A549 (cell line): ENCODE data around the gene RYR1. TPM values are rescaled to one million over a fixed set of nuclear protein-coding genes. Genes with fewer than 3 reads are reported as not detected.

Experiments used
- ATAC-seq, 2 experiments: fragments of 200-7000 bp in 1 of 2; fragments of >200 bp in 1 of 2; cut with Nextera tagmentation in 1 of 2; cut with Tn5 transposase in 1 of 2; 3 replicates each; pipeline versions ENCODE4 v1.8.0 to v1.9.1; 2018 to 2020; ENCODE audit warnings: mild to moderate bottlenecking in 1 of 2, moderate library complexity in 1 of 2
- CTCF ChIA-PET: fragments of 300-600 bp; sonication (Branson Sonifier 250); formaldehyde crosslinking; extraction: SDS; loops from one replicate; lab custom pipeline; 2021; ENCODE audit warnings: antibody characterized with exemption, inconsistent platforms; lab: Yijun Ruan, JAX
- POLR2A ChIA-PET: fragments of 350-600 bp; formaldehyde crosslinking; extraction: SDS; loops from one replicate; lab custom pipeline; 2021; ENCODE audit warnings: antibody characterized with exemption, inconsistent platforms; lab: Yijun Ruan, JAX
- DNase-seq, 2 experiments: peaks; one replicate each; pipeline versions ENCODE4 v3.0.0 to v3.0.0-alpha.2; 2011 to 2016; ENCODE audit warnings: low read depth in 1 of 2, low spot score in 1 of 2
- FAIRE-seq: peaks from 2 replicates; lab custom pipeline; 2011; peaks lifted over from hg19 to GRCh38; lab: Jason Lieb, UNC
- H3K27ac ChIP-seq, 2 experiments: fragments of >200 bp; sonication (Bioruptor Twin); formaldehyde crosslinking; 3 replicates each; pipeline ENCODE4 v1.5.1; 2016 to 2017
- H3K4me1 ChIP-seq: fragments of >200 bp; sonication (Bioruptor Twin); formaldehyde crosslinking; 3 replicates; pipeline ENCODE4 v1.6.1; 2016
- H3K4me2 ChIP-seq: fragments of >200 bp; sonication (Bioruptor Twin); formaldehyde crosslinking; 3 replicates; pipeline ENCODE4 v1.6.1; 2016
- H3K4me3 ChIP-seq: fragments of >200 bp; sonication (Bioruptor Twin); formaldehyde crosslinking; 3 replicates; pipeline ENCODE4 v1.5.1; 2016
- H3K9me3 ChIP-seq: fragments of >200 bp; sonication (Bioruptor Twin); formaldehyde crosslinking; 3 replicates; pipeline ENCODE4 v1.6.1; 2016
- BHLHE40 ChIP-seq: IDR thresholded peaks from 2 replicates; pipeline ENCODE4 v1.6.1; 2012; ENCODE audit warnings: low read depth, low read length, inconsistent platforms
- CHD4 ChIP-seq: fragments of 200-600 bp; sonication (generic); IDR thresholded peaks from 2 replicates; pipeline ENCODE4 v1.6.1; 2016; ENCODE audit warnings: antibody characterized with exemption, mild to moderate bottlenecking, borderline replicate concordance
- ESRRA ChIP-seq: fragments of 150-350 bp; IDR thresholded peaks from 2 replicates; pipeline ENCODE4 v1.6.1; 2014; ENCODE audit warnings: mild to moderate bottlenecking, low read length, borderline replicate concordance
- FOSB ChIP-seq: fragments of 250-450 bp; sonication (Bioruptor Pico); IDR thresholded peaks from 2 replicates; pipeline ENCODE4 v1.5.0; 2020; ENCODE audit warnings: mild to moderate bottlenecking, moderate library complexity
- FOSL2 ChIP-seq, 2 experiments: fragments of 450-650 bp in 1 of 2; fragments of >200 bp in 1 of 2; sonication (Bioruptor Twin) in 1 of 2; formaldehyde crosslinking; IDR thresholded peaks; 2 replicates each; pipeline versions ENCODE4 v1.5.0 to v1.6.1; 2016 to 2020; ENCODE audit warnings: mild to moderate bottlenecking in 1 of 2, moderate library complexity in 1 of 2
- GATA3 ChIP-seq: IDR thresholded peaks from 2 replicates; pipeline ENCODE4 v1.6.1; 2012; ENCODE audit warnings: borderline replicate concordance
- HEYL ChIP-seq: fragments of 250-450 bp; sonication (Bioruptor Pico); IDR thresholded peaks from 2 replicates; pipeline ENCODE4 v1.8.0; 2021; ENCODE audit warnings: mild to moderate bottlenecking, moderate library complexity
- HOXA7 ChIP-seq: fragments of 250-450 bp; sonication (Bioruptor Pico); IDR thresholded peaks from 2 replicates; pipeline ENCODE4 v1.5.0; 2020; ENCODE audit warnings: mild to moderate bottlenecking, moderate library complexity
- HOXB5 ChIP-seq: fragments of 250-450 bp; sonication (Bioruptor Pico); IDR thresholded peaks from 2 replicates; pipeline ENCODE4 v1.5.0; 2020; ENCODE audit warnings: mild to moderate bottlenecking, moderate library complexity
- MAZ ChIP-seq: fragments of 150-350 bp; IDR thresholded peaks from 2 replicates; pipeline ENCODE4 v1.6.1; 2014; ENCODE audit warnings: antibody characterized with exemption, low read depth, low read length, borderline replicate concordance
- NFE2L2 ChIP-seq: fragments of 150-350 bp; conservative IDR thresholded peaks from 2 replicates; pipeline ENCODE4 v1.6.1; 2014; ENCODE audit warnings: low read length
- NPAS2 ChIP-seq: fragments of 250-450 bp; sonication (Bioruptor Pico); IDR thresholded peaks from 2 replicates; pipeline ENCODE4 v1.8.0; 2022; ENCODE audit warnings: mild to moderate bottlenecking, moderate library complexity, borderline replicate concordance
- POLR2A ChIP-seq: IDR thresholded peaks from 2 replicates; pipeline ENCODE4 v1.6.1; 2012; ENCODE audit warnings: mild to moderate bottlenecking, low read length
- RAD21 ChIP-seq, 2 experiments: fragments of >200 bp in 1 of 2; sonication (Bioruptor Twin) in 1 of 2; formaldehyde crosslinking in 1 of 2; IDR thresholded peaks in 1 of 2; conservative IDR thresholded peaks in 1 of 2; 2 replicates in 1 of 2; 3 replicates in 1 of 2; pipeline ENCODE4 v1.6.1; 2012 to 2018; ENCODE audit warnings: inconsistent platforms in 1 of 2
- RCOR1 ChIP-seq: fragments of 150-350 bp; IDR thresholded peaks from 2 replicates; pipeline ENCODE4 v1.6.1; 2014; ENCODE audit warnings: antibody characterized with exemption, low read length, low read depth
- RFX5 ChIP-seq: fragments of 450-650 bp; IDR thresholded peaks from 2 replicates; pipeline ENCODE4 v1.7.1; 2014; ENCODE audit warnings: antibody characterized with exemption, mild to moderate bottlenecking, moderate library complexity
- RNF2 ChIP-seq: fragments of 200-600 bp; sonication (generic); IDR thresholded peaks from 2 replicates; pipeline ENCODE4 v1.6.1; 2016; ENCODE audit warnings: low read depth, mild to moderate bottlenecking, antibody characterized with exemption, moderate library complexity, borderline replicate concordance
- SREBF2 ChIP-seq: fragments of 450-650 bp; IDR thresholded peaks from 2 replicates; pipeline ENCODE4 v1.6.1; 2014; ENCODE audit warnings: mild to moderate bottlenecking, moderate library complexity
- WGBS: methylation state at CpG from one replicate; pipeline ENCODE4 v1.1.6; 2017; ENCODE audit errors: missing lambda C conversion rate; 5-methylcytosine and 5-hydroxymethylcytosine counted together
- polyA plus RNA-seq, 4 experiments: library from polyadenylated mRNA; depleted of rRNA in 3 of 4; stranded (reverse); fragments of >200 nt; fragmentation: RNase III in 1 of 4; extraction: RNeasy Plus Mini Kit Qiagen cat#74134 plus additional on column Dnase treatment in 1 of 4; gene quantifications; 2 replicates in 3 of 4; 3 replicates in 1 of 4; pipeline ENCODE4 v1.2.3, GENCODE V29; 2011 to 2017
- TF ChIP-seq, protein P1 (sequence below): IDR thresholded peaks from 2 replicates; pipeline ENCODE4 v1.6.1; 2012
- TF ChIP-seq, protein P2 (sequence below): fragments of >200 bp; sonication (Bioruptor Twin); formaldehyde crosslinking; IDR thresholded peaks from 3 replicates; pipeline ENCODE4 v1.6.1; 2016
- TF ChIP-seq, protein P3 (sequence below): IDR thresholded peaks from 2 replicates; pipeline ENCODE4 v1.6.1; 2012; ENCODE audit warnings: low read depth, borderline replicate concordance
- TF ChIP-seq, protein P4 (sequence below): fragments of 250-450 bp; sonication (Bioruptor Pico); IDR thresholded peaks from 2 replicates; pipeline ENCODE4 v1.5.0; 2020; ENCODE audit warnings: low read depth, mild to moderate bottlenecking, moderate library complexity
- TF ChIP-seq, protein P5 (sequence below): IDR thresholded peaks from 2 replicates; pipeline ENCODE4 v1.6.1; 2012

The RYR1 gene
- polyA plus RNA-seq, 2 of the 4 experiments (the other 2 are of a cell fraction) = 1.4 to 3.1 TPM

DNA sequence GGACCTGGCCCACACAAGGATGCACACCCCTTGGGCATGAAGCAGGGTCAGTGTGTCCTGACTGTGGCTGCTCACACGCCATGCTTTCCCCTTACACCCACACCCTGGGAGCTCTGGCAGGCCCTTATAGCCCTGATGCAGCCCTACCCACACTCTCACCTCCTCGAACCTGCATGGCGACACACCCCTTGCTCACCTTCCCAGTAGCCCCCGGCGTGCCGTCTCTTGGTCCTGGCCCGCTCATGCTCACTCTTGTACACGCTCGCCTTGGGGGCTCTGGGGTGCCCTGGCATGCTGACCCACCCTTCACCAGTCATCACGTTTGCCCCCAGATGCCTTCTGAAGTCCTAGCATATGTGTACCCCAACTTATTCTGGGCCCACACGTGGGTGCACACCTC lies 128.2 kb downstream of the RYR1 start:
- TF ChIP-seq, protein P1, sequence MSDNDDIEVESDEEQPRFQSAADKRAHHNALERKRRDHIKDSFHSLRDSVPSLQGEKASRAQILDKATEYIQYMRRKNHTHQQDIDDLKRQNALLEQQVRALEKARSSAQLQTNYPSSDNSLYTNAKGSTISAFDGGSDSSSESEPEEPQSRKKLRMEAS = no peak
- TF ChIP-seq, protein P2, sequence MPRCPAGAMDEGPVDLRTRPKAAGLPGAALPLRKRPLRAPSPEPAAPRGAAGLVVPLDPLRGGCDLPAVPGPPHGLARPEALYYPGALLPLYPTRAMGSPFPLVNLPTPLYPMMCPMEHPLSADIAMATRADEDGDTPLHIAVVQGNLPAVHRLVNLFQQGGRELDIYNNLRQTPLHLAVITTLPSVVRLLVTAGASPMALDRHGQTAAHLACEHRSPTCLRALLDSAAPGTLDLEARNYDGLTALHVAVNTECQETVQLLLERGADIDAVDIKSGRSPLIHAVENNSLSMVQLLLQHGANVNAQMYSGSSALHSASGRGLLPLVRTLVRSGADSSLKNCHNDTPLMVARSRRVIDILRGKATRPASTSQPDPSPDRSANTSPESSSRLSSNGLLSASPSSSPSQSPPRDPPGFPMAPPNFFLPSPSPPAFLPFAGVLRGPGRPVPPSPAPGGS = no peak
- TF ChIP-seq RNF2 = no peak
- TF ChIP-seq, protein P3, sequence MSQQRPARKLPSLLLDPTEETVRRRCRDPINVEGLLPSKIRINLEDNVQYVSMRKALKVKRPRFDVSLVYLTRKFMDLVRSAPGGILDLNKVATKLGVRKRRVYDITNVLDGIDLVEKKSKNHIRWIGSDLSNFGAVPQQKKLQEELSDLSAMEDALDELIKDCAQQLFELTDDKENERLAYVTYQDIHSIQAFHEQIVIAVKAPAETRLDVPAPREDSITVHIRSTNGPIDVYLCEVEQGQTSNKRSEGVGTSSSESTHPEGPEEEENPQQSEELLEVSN = no peak
- TF ChIP-seq BHLHE40 = no peak
- no peak for TF ChIP-seq FOSL2 (IDR thresholded peaks at IDR 0.05)
- TF ChIP-seq FOSL2 (CRISPR knock-in tag; IDR thresholded peaks at IDR 0.05) = no peak
- no peak for TF ChIP-seq FOSB (CRISPR knock-in tag)
- TF ChIP-seq GATA3 = no peak
- TF ChIP-seq, protein P4, sequence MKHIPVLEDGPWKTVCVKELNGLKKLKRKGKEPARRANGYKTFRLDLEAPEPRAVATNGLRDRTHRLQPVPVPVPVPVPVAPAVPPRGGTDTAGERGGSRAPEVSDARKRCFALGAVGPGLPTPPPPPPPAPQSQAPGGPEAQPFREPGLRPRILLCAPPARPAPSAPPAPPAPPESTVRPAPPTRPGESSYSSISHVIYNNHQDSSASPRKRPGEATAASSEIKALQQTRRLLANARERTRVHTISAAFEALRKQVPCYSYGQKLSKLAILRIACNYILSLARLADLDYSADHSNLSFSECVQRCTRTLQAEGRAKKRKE (CRISPR knock-in tag) = no peak
- TF ChIP-seq ESRRA = no peak
- no peak for TF ChIP-seq RCOR1
- TF ChIP-seq, all 56 proteins: peak for 0
- FAIRE-seq (no peak), DNase-seq (no peak), ATAC-seq (peak; percentile 6; a peak in 2 of 6 replicates)
- 69% methylated on average over 11 of the region's 11 CpGs for WGBS
- CTCF ChIA-PET = interaction anchor here (0.6 to 5.0 kb wide), 8 partner anchors 9 to 389 kb away, joined by 3 to 31 read pairs (median 4); partner anchors contain the start of genes MRPS12 and SARS2
- Histone ChIP-seq H3K4me3 (no peak overlapping the region), H3K4me1 (0 out of 3 replicates have a peak, but pooled peaks cover 3% of the 10 kb centered on the region), H3K27ac (no peak overlapping the region), H3K9me3 (no peaks in the 10 kb centered on the region), H3K4me2 (no peak overlapping the region)
- POLR2A ChIA-PET = no interaction called here

DNA sequence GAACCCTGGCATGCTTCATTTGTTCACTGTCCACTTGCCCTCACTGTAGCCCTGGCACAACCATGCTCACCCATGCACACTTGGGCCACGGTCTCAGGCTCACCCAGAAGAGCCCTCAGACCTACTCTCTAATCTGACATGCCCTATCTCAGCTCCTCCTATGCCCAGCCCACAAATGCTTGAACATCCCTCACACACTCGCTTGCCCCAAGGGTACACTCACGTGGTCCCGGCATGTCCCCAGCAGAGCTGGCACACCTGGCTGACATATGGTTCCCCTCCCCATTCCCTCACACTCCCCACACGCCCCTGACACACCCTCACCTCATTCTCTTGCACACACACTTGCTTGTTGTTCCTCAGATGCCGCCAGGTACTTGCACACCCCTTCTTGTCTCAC lies 128.6 kb downstream of the RYR1 start:
- Histone ChIP-seq H3K27ac (no peak overlapping the region), H3K4me2 (no peak overlapping the region), H3K4me1 (0 out of 3 replicates have a peak, but pooled peaks cover 3% of the 10 kb centered on the region), H3K4me3 (no peak overlapping the region), H3K9me3 (no peaks in the 10 kb centered on the region)
- 46% methylated on average over 6 of the region's 6 CpGs for WGBS
- CTCF ChIA-PET = interaction anchor here (0.6 to 5.0 kb wide), 6 partner anchors 9 to 389 kb away, joined by 3 to 31 read pairs (median 4); no protein-coding TSS in a partner anchor
- ATAC-seq (peak; percentile 19 to 30; a peak in 4 of 6 replicates), DNase-seq (no peak), FAIRE-seq (no peak)
- POLR2A ChIA-PET = no interaction called here
- TF ChIP-seq MAZ (no peak), FOSB (CRISPR knock-in tag) (no peak), ESRRA (no peak), RAD21 (conservative IDR thresholded peaks at IDR 0.05 in 1 of 2, IDR thresholded peaks at IDR 0.05 in 1 of 2) (no peak), NFE2L2 (no peak), NPAS2 (no peak), HEYL (CRISPR knock-in tag) (no peak), HOXA7 (CRISPR knock-in tag) (no peak), CHD4 (no peak), HOXB5 (CRISPR knock-in tag) (no peak), SREBF2 (no peak), RFX5 (no peak), POLR2A (no peak)
- TF ChIP-seq, protein P4 (CRISPR knock-in tag) = no peak
- TF ChIP-seq, protein P5, sequence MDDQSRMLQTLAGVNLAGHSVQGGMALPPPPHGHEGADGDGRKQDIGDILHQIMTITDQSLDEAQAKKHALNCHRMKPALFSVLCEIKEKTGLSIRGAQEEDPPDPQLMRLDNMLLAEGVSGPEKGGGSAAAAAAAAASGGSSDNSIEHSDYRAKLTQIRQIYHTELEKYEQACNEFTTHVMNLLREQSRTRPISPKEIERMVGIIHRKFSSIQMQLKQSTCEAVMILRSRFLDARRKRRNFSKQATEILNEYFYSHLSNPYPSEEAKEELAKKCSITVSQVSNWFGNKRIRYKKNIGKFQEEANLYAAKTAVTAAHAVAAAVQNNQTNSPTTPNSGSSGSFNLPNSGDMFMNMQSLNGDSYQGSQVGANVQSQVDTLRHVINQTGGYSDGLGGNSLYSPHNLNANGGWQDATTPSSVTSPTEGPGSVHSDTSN = no peak
- TF ChIP-seq, all 56 proteins: peak for 0
